ENCODE results near the gene S100PBP.

- TF ChIP-seq, protein P1, sequence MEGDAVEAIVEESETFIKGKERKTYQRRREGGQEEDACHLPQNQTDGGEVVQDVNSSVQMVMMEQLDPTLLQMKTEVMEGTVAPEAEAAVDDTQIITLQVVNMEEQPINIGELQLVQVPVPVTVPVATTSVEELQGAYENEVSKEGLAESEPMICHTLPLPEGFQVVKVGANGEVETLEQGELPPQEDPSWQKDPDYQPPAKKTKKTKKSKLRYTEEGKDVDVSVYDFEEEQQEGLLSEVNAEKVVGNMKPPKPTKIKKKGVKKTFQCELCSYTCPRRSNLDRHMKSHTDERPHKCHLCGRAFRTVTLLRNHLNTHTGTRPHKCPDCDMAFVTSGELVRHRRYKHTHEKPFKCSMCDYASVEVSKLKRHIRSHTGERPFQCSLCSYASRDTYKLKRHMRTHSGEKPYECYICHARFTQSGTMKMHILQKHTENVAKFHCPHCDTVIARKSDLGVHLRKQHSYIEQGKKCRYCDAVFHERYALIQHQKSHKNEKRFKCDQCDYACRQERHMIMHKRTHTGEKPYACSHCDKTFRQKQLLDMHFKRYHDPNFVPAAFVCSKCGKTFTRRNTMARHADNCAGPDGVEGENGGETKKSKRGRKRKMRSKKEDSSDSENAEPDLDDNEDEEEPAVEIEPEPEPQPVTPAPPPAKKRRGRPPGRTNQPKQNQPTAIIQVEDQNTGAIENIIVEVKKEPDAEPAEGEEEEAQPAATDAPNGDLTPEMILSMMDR (IDR thresholded peaks at IDR 0.05) = no peak
- TF ChIP-seq POLR2AphosphoS5 (IDR thresholded peaks at IDR 0.05) = no peak
These were observed 18.6 kb upstream of the S100PBP start for GRCh38 chr1:32798679-32799416.

Measured in breast epithelium (tissue), 3 donors.